ENCODE results near the gene SEC23B. TPM values are rescaled to one million over a fixed set of nuclear protein-coding genes. Genes with fewer than 3 reads are reported as not detected.

Gene SEC23B
- total RNA-seq, 1 experiment from 2014 or later, result 45.4 TPM

DNA sequence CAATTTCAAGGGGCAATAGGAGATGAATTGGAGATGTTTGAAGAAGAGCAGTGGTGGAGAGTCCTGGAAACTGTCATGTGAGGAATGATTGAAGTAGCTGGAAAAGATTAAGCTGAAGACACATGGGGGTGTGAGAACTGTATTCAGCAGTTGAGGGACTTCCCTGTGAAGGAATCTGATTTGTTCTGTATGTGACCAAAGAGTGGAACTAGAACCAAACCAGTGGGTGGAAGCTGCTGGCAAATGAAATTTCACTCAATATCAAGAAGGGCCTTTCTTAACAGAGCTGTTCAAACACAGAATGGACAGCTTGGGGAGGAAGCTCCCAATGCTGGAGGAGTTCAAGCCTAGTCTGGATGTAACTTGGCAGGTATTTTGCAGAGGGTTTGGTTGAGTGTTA is 21.3 kb downstream of the SEC23B start:
- Histone ChIP-seq H2AFZ (ENCODE audit: low read length) (no peak overlapping the region), H3K4me1 (ENCODE audit: low read length) (peaks cover under 1% of the 10 kb centered on the region), H4K20me1 (ENCODE audit: insufficient read depth, low read depth, low read length) (no peaks in the 10 kb centered on the region), H3K79me2 (ENCODE audit: low read length) (no peaks in the 10 kb centered on the region), H3K4me3 (ENCODE audit: low read length) (no peak overlapping the region), H3K27ac (ENCODE audit: low read length) (no peak overlapping the region), H3K36me3 (ENCODE audit: insufficient read depth, low read length) (peaks cover 69% of the 10 kb centered on the region), H3K9ac (ENCODE audit: low read length) (no peak overlapping the region), H3K9me2 (replicated peaks; ENCODE audit: insufficient read depth, low read length) (no peaks in the 10 kb centered on the region), H3K9me3 (ENCODE audit: low read length) (no peaks in the 10 kb centered on the region), H3K4me2 (ENCODE audit: low read depth, low read length, poor library complexity, severe bottlenecking) (no peak overlapping the region), H3K27me3 (ENCODE audit: low read length) (no peaks in the 10 kb centered on the region)
- DNase-seq, result no peak

GRCh38 chr20:18532626-18533025 is 24.9 kb downstream of the SEC23B start:
- no peak for DNase-seq
- Histone ChIP-seq H3K4me2 (ENCODE audit: low read depth, low read length, poor library complexity, severe bottlenecking) (no peak overlapping the region), H3K27ac (ENCODE audit: low read length) (no peak overlapping the region), H4K20me1 (ENCODE audit: insufficient read depth, low read depth, low read length) (no peaks in the 10 kb centered on the region), H3K4me3 (ENCODE audit: low read length) (no peak overlapping the region), H2AFZ (ENCODE audit: low read length) (no peak overlapping the region), H3K9me3 (ENCODE audit: low read length) (no peaks in the 10 kb centered on the region), H3K9ac (ENCODE audit: low read length) (no peak overlapping the region), H3K36me3 (ENCODE audit: insufficient read depth, low read length) (peaks cover 63% of the 10 kb centered on the region), H3K9me2 (replicated peaks; ENCODE audit: insufficient read depth, low read length) (no peaks in the 10 kb centered on the region), H3K79me2 (ENCODE audit: low read length) (no peaks in the 10 kb centered on the region), H3K4me1 (ENCODE audit: low read length) (no peaks in the 10 kb centered on the region), H3K27me3 (ENCODE audit: low read length) (no peaks in the 10 kb centered on the region)

DNA sequence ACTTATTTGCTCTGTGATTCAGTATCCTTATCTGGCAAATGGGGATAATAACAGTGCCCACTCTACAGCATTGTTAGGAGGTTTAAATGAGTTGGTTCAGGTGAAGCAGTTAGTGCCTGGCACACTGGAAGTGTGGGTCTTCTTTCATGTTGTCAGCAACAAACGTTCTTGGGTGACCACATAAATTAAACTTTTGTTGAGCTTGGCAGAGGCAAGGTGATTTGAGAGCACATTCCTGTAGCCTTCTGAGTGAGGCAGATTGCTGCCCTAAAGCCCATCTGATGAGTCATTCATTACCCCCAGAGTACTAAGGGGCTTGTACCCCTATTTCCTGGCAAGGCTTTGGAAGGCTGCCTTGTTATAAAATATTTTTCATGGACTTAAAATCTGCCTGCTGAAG is 25.8 kb downstream of the SEC23B start:
- Histone ChIP-seq H3K4me2 (ENCODE audit: low read depth, low read length, poor library complexity, severe bottlenecking) (no peak overlapping the region), H4K20me1 (ENCODE audit: insufficient read depth, low read depth, low read length) (no peaks in the 10 kb centered on the region), H3K27me3 (ENCODE audit: low read length) (no peaks in the 10 kb centered on the region), H3K27ac (ENCODE audit: low read length) (no peak overlapping the region), H3K4me3 (ENCODE audit: low read length) (no peak overlapping the region), H3K9ac (ENCODE audit: low read length) (no peak overlapping the region), H3K79me2 (ENCODE audit: low read length) (no peaks in the 10 kb centered on the region), H3K9me3 (ENCODE audit: low read length) (no peaks in the 10 kb centered on the region), H3K4me1 (ENCODE audit: low read length) (no peaks in the 10 kb centered on the region), H3K36me3 (ENCODE audit: insufficient read depth, low read length) (peaks cover 56% of the 10 kb centered on the region), H2AFZ (ENCODE audit: low read length) (no peak overlapping the region), H3K9me2 (replicated peaks; ENCODE audit: insufficient read depth, low read length) (no peaks in the 10 kb centered on the region)
- DNase-seq, result no peak

GRCh38 chr20:18533978-18534644 is 26.4 kb downstream of the SEC23B start:
- H3K27ac ChIP-seq (ENCODE audit: low read length), result no peak overlapping the region
- H3K9me2 ChIP-seq (replicated peaks; ENCODE audit: insufficient read depth, low read length), result no peaks in the 10 kb centered on the region
- H3K27me3 ChIP-seq (ENCODE audit: low read length), result no peaks in the 10 kb centered on the region
- no peak overlapping the region for H2AFZ ChIP-seq (ENCODE audit: low read length)
- H3K4me2 ChIP-seq (ENCODE audit: low read depth, low read length, poor library complexity, severe bottlenecking), result no peak overlapping the region
- no peak overlapping the region for H3K4me3 ChIP-seq (ENCODE audit: low read length)
- no peaks in the 10 kb centered on the region for H3K79me2 ChIP-seq (ENCODE audit: low read length)
- DNase-seq, result no peak
- no peaks in the 10 kb centered on the region for H4K20me1 ChIP-seq (ENCODE audit: insufficient read depth, low read depth, low read length)
- H3K9me3 ChIP-seq (ENCODE audit: low read length), result no peaks in the 10 kb centered on the region
- peaks cover 52% of the 10 kb centered on the region for H3K36me3 ChIP-seq (ENCODE audit: insufficient read depth, low read length)
- H3K9ac ChIP-seq (ENCODE audit: low read length), result no peak overlapping the region
- H3K4me1 ChIP-seq (ENCODE audit: low read length), result no peaks in the 10 kb centered on the region

DNA sequence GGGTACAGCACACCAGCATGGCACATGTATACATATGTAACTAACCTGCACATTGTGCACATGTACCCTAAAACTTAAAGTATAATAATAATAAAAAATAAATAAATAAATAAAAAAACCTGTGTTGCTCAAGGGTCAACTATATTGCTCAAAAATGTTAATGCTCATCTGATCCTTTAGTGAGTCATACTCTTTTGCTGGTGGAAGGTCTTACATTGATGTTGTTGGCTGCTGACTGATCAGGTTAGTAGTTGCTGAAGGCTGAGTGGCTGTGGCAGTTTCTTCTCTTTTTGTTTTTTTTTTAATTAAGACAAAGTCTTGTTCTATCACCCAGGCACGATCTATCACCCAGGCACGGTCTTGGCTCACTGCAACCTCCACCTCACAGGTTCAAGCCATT is 29.9 kb downstream of the SEC23B start:
- Histone ChIP-seq H3K4me3 (ENCODE audit: low read length) (no peak overlapping the region), H3K9me3 (ENCODE audit: low read length) (no peaks in the 10 kb centered on the region), H3K4me1 (ENCODE audit: low read length) (no peaks in the 10 kb centered on the region), H3K9ac (ENCODE audit: low read length) (no peak overlapping the region), H3K79me2 (ENCODE audit: low read length) (no peaks in the 10 kb centered on the region), H3K36me3 (ENCODE audit: insufficient read depth, low read length) (peaks cover 38% of the 10 kb centered on the region), H3K27me3 (ENCODE audit: low read length) (no peaks in the 10 kb centered on the region), H2AFZ (ENCODE audit: low read length) (no peak overlapping the region), H3K27ac (ENCODE audit: low read length) (no peak overlapping the region), H3K9me2 (replicated peaks; ENCODE audit: insufficient read depth, low read length) (no peaks in the 10 kb centered on the region), H4K20me1 (ENCODE audit: insufficient read depth, low read depth, low read length) (no peaks in the 10 kb centered on the region), H3K4me2 (ENCODE audit: low read depth, low read length, poor library complexity, severe bottlenecking) (no peak overlapping the region)
- no peak for DNase-seq

DNA sequence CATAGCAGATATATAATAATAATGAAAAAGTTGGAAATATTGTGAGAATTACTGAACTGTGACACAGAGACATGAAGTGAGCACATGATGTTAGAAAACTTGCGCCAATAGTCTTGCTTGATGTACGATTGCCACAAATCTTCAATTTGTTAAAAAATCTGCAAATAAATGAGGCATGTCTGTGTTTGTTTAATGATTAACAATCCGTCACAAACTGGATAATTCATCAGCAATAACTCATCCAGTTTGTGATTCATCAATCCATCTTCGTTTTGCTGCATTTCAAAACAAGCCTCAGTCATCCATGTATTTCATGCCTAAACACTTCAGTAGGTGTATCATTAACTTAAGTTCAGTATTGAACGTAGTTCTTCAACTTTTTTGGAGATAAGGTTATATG is 34.0 kb downstream of the SEC23B start:
- no peaks in the 10 kb centered on the region for H3K9me3 ChIP-seq (ENCODE audit: low read length)
- DNase-seq, result no peak
- H3K9ac ChIP-seq (ENCODE audit: low read length), result no peak overlapping the region
- H3K4me2 ChIP-seq (ENCODE audit: low read depth, low read length, poor library complexity, severe bottlenecking), result no peak overlapping the region
- H3K4me1 ChIP-seq (ENCODE audit: low read length), result peaks cover 9% of the 10 kb centered on the region
- H3K9me2 ChIP-seq (replicated peaks; ENCODE audit: insufficient read depth, low read length), result no peaks in the 10 kb centered on the region
- peaks cover 5% of the 10 kb centered on the region; the same call in 1 of the 2 replicates for H3K36me3 ChIP-seq (ENCODE audit: insufficient read depth, low read length)
- no peak overlapping the region for H3K4me3 ChIP-seq (ENCODE audit: low read length)
- no peaks in the 10 kb centered on the region for H3K27me3 ChIP-seq (ENCODE audit: low read length)
- H4K20me1 ChIP-seq (ENCODE audit: insufficient read depth, low read depth, low read length), result no peaks in the 10 kb centered on the region
- no peak overlapping the region for H3K27ac ChIP-seq (ENCODE audit: low read length)
- H3K79me2 ChIP-seq (ENCODE audit: low read length), result no peaks in the 10 kb centered on the region
- H2AFZ ChIP-seq (ENCODE audit: low read length), result no peak overlapping the region

DNA sequence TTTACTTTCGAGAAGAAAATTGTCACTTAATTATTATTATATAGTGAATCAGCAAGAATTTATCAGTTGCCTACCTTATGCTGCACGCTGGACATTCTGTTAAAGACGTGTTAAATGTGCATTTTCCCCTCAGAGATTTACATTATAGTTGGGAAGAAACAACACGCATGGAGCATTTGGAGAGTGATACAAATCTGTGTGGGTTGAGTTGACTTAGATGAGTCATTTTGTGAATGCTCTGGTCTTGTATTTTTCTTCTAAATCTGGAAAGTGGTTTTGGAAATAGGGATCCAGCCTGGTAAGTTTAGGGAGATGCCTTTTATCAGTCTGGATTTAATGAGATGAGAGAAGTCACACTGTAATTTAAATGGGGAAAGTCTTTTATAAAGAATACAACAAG is 35.5 kb downstream of the SEC23B start:
- H2AFZ ChIP-seq (ENCODE audit: low read length), result no peak overlapping the region

GRCh38 chr20:18543932-18544331 is 36.2 kb downstream of the SEC23B start:
- Histone ChIP-seq H4K20me1 (ENCODE audit: insufficient read depth, low read depth, low read length) (no peaks in the 10 kb centered on the region), H3K27me3 (ENCODE audit: low read length) (no peaks in the 10 kb centered on the region), H2AFZ (ENCODE audit: low read length) (no peak overlapping the region), H3K36me3 (ENCODE audit: insufficient read depth, low read length) (peaks cover 6% of the 10 kb centered on the region; the same call in 1 of the 2 replicates), H3K4me3 (ENCODE audit: low read length) (no peak overlapping the region), H3K9ac (ENCODE audit: low read length) (no peak overlapping the region), H3K4me1 (ENCODE audit: low read length) (peaks cover 9% of the 10 kb centered on the region), H3K9me2 (replicated peaks; ENCODE audit: insufficient read depth, low read length) (no peaks in the 10 kb centered on the region), H3K4me2 (ENCODE audit: low read depth, low read length, poor library complexity, severe bottlenecking) (no peak overlapping the region), H3K27ac (ENCODE audit: low read length) (no peak overlapping the region), H3K9me3 (ENCODE audit: low read length) (no peaks in the 10 kb centered on the region), H3K79me2 (ENCODE audit: low read length) (no peaks in the 10 kb centered on the region)
- DNase-seq, result no peak

More for the DNA sequence above, 35.5 kb downstream of the SEC23B start:
- Histone ChIP-seq H3K4me1 (ENCODE audit: low read length) (peaks cover 9% of the 10 kb centered on the region), H3K36me3 (ENCODE audit: insufficient read depth, low read length) (peaks cover 4% of the 10 kb centered on the region; the same call in 1 of the 2 replicates), H3K9me2 (replicated peaks; ENCODE audit: insufficient read depth, low read length) (no peaks in the 10 kb centered on the region), H3K27me3 (ENCODE audit: low read length) (no peaks in the 10 kb centered on the region), H3K4me2 (ENCODE audit: low read depth, low read length, poor library complexity, severe bottlenecking) (no peak overlapping the region), H3K4me3 (ENCODE audit: low read length) (no peak overlapping the region), H3K9ac (ENCODE audit: low read length) (no peak overlapping the region), H4K20me1 (ENCODE audit: insufficient read depth, low read depth, low read length) (no peaks in the 10 kb centered on the region), H3K27ac (ENCODE audit: low read length) (no peak overlapping the region), H3K79me2 (ENCODE audit: low read length) (no peaks in the 10 kb centered on the region), H3K9me3 (ENCODE audit: low read length) (no peaks in the 10 kb centered on the region)
- no peak for DNase-seq

Data from Karpas-422 (cell line).